Activated CD4-positive, alpha-beta T cell treated with anti-CD3 and anti-CD28 coated beads, Interleukin-2, amount 10 ng/mL, durations not matched to agents 7 days and 5 days (primary cell): ENCODE results near the gene ZNF365. TPM values are rescaled to one million over a fixed set of nuclear protein-coding genes. Genes with fewer than 3 reads are reported as not detected.

Experiments
- CTCF ChIA-PET: fragments of 350-600 bp; sonication (Branson Sonifier 250); formaldehyde crosslinking; loops from one replicate; lab custom pipeline; 2021; ENCODE audit warnings: antibody characterized with exemption; lab: Charles Lee
- POLR2A ChIA-PET: fragments of 350-600 bp; sonication (Branson Sonifier 250); formaldehyde crosslinking; loops from one replicate; lab custom pipeline; 2021; ENCODE audit warnings: antibody characterized with exemption; lab: Charles Lee
- DNase-seq: peaks from one replicate; pipeline ENCODE4 v3.0.0-alpha.2; 2020
- H3K27ac Mint-ChIP-seq: one replicate; pipeline ENCODE4 v1.8.0; 2021; ENCODE audit warnings: mild to moderate bottlenecking, moderate library complexity, mixed read lengths
- H3K27me3 Mint-ChIP-seq: one replicate; pipeline ENCODE4 v1.8.0; 2021; ENCODE audit warnings: mixed read lengths
- H3K36me3 Mint-ChIP-seq: one replicate; pipeline ENCODE4 v1.8.0; 2021; ENCODE audit warnings: low read depth, mixed read lengths
- H3K4me1 Mint-ChIP-seq: one replicate; pipeline ENCODE4 v1.8.0; 2021; ENCODE audit warnings: mixed read lengths
- H3K4me3 Mint-ChIP-seq: one replicate; pipeline ENCODE4 v1.8.0; 2021; ENCODE audit warnings: mild to moderate bottlenecking, moderate library complexity, mixed read lengths
- H3K9me3 Mint-ChIP-seq: one replicate; pipeline ENCODE4 v1.8.0; 2021; ENCODE audit warnings: mixed read lengths
- total RNA-seq, 2 experiments: library from RNA; stranded (reverse); gene quantifications; one replicate each; pipeline ENCODE4 v1.2.3, GENCODE V29; 2021

The ZNF365 gene
- total RNA-seq: under 1 TPM in 1 of 2 experiments, not detected in 1; 0.04 TPM

GRCh38 chr10:62373995-62374861, at the start of gene ZNF365:
Gene ZNF365 (plus strand): TSS chr10:62374369. CDS start chr10:62376194, 1,825 bp downstream.
- Mint-ChIP-seq H3K27ac (no peak within 1 kb of the TSS), H3K36me3 (no peaks in the 10 kb centered on the region), H3K4me1 (peaks cover 10% of the 10 kb centered on the region), H3K9me3 (no peaks in the 10 kb centered on the region), H3K27me3 (peaks cover 41% of the 10 kb centered on the region), H3K4me3 (peak within 1 kb of the TSS; percentile 65)
- CTCF ChIA-PET: interaction anchor here (0.8 kb wide), 1 partner anchor 17 kb away, joined by 4 read pairs; no protein-coding TSS in a partner anchor
- DNase-seq: peak; percentile 33
- POLR2A ChIA-PET: no interaction called here

GRCh38 chr10:62326176-62326575, 48.0 kb upstream of the ZNF365 start:
- peaks cover 4% of the 10 kb centered on the region for H3K9me3 Mint-ChIP-seq
- H3K27ac Mint-ChIP-seq: no peak overlapping the region
- no peaks in the 10 kb centered on the region for H3K4me1 Mint-ChIP-seq
- H3K4me3 Mint-ChIP-seq: no peak overlapping the region
- no peaks in the 10 kb centered on the region for H3K36me3 Mint-ChIP-seq
- ChIA-PET POLR2A (no interaction called here), CTCF (no interaction called here)
- peaks cover 23% of the 10 kb centered on the region for H3K27me3 Mint-ChIP-seq
- DNase-seq: no peak

GRCh38 chr10:62327885-62328284, 46.3 kb upstream of the ZNF365 start:
- Mint-ChIP-seq H3K4me1 (no peaks in the 10 kb centered on the region), H3K9me3 (peaks cover 8% of the 10 kb centered on the region), H3K27ac (no peak overlapping the region), H3K27me3 (peaks cover 19% of the 10 kb centered on the region), H3K36me3 (no peaks in the 10 kb centered on the region), H3K4me3 (no peak overlapping the region)
- no peak for DNase-seq
- ChIA-PET CTCF (no interaction called here), POLR2A (no interaction called here)

- ChIA-PET POLR2A (no interaction called here), CTCF (no interaction called here)
- H3K27me3 Mint-ChIP-seq: peaks cover 16% of the 10 kb centered on the region
- no peak overlapping the region for H3K4me3 Mint-ChIP-seq
- no peaks in the 10 kb centered on the region for H3K36me3 Mint-ChIP-seq
- no peaks in the 10 kb centered on the region for H3K4me1 Mint-ChIP-seq
- no peak for DNase-seq
- H3K9me3 Mint-ChIP-seq: peaks cover 8% of the 10 kb centered on the region
- no peak overlapping the region for H3K27ac Mint-ChIP-seq
Observed at GRCh38 chr10:62330213-62330612, 44.0 kb upstream of the ZNF365 start.

- ChIA-PET CTCF (no interaction called here), POLR2A (no interaction called here)
- H3K27ac Mint-ChIP-seq: no peak overlapping the region
- no peak overlapping the region for H3K4me3 Mint-ChIP-seq
- peaks cover 14% of the 10 kb centered on the region for H3K27me3 Mint-ChIP-seq
- H3K4me1 Mint-ChIP-seq: no peaks in the 10 kb centered on the region
- peaks cover 8% of the 10 kb centered on the region for H3K9me3 Mint-ChIP-seq
- no peak for DNase-seq
- no peaks in the 10 kb centered on the region for H3K36me3 Mint-ChIP-seq
Observed at GRCh38 chr10:62332406-62332805, 41.8 kb upstream of the ZNF365 start.

GRCh38 chr10:62333135-62333889, 40.9 kb upstream of the ZNF365 start:
- peaks cover 13% of the 10 kb centered on the region for H3K27me3 Mint-ChIP-seq
- POLR2A ChIA-PET: no interaction called here
- H3K27ac Mint-ChIP-seq: no peak overlapping the region
- no peaks in the 10 kb centered on the region for H3K4me1 Mint-ChIP-seq
- H3K36me3 Mint-ChIP-seq: no peaks in the 10 kb centered on the region
- DNase-seq: no peak
- H3K4me3 Mint-ChIP-seq: no peak overlapping the region
- H3K9me3 Mint-ChIP-seq: peaks cover 8% of the 10 kb centered on the region
- CTCF ChIA-PET: no interaction called here

GRCh38 chr10:62333988-62334682, 40.0 kb upstream of the ZNF365 start:
- Mint-ChIP-seq H3K4me1 (no peaks in the 10 kb centered on the region), H3K4me3 (no peak overlapping the region), H3K27me3 (peaks cover 8% of the 10 kb centered on the region), H3K9me3 (peaks cover 7% of the 10 kb centered on the region), H3K36me3 (no peaks in the 10 kb centered on the region), H3K27ac (no peak overlapping the region)
- POLR2A ChIA-PET: interaction anchor here (0.6 kb wide), 1 partner anchor 647 kb away, joined by 3 read pairs; no protein-coding TSS in a partner anchor
- CTCF ChIA-PET: no interaction called here
- DNase-seq: no peak

GRCh38 chr10:62335326-62335725, 38.8 kb upstream of the ZNF365 start:
- ChIA-PET POLR2A (no interaction called here), CTCF (no interaction called here)
- H3K4me1 Mint-ChIP-seq: no peaks in the 10 kb centered on the region
- H3K27me3 Mint-ChIP-seq: peaks cover 6% of the 10 kb centered on the region
- peaks cover 4% of the 10 kb centered on the region for H3K9me3 Mint-ChIP-seq
- no peak overlapping the region for H3K4me3 Mint-ChIP-seq
- DNase-seq: no peak
- no peaks in the 10 kb centered on the region for H3K36me3 Mint-ChIP-seq
- H3K27ac Mint-ChIP-seq: no peak overlapping the region

GRCh38 chr10:62336404-62336803, 37.8 kb upstream of the ZNF365 start:
- H3K27ac Mint-ChIP-seq: no peak overlapping the region
- no peak for DNase-seq

GRCh38 chr10:62341419-62341818, 32.8 kb upstream of the ZNF365 start:
- CTCF ChIA-PET: no interaction called here
- POLR2A ChIA-PET: no interaction called here
- H3K4me1 Mint-ChIP-seq: no peaks in the 10 kb centered on the region
- no peaks in the 10 kb centered on the region for H3K27me3 Mint-ChIP-seq
- peaks cover 1% of the 10 kb centered on the region for H3K36me3 Mint-ChIP-seq
- no peak for DNase-seq
- no peak overlapping the region for H3K4me3 Mint-ChIP-seq
- no peak overlapping the region for H3K27ac Mint-ChIP-seq
- peaks cover 31% of the 10 kb centered on the region for H3K9me3 Mint-ChIP-seq

More at GRCh38 chr10:62336404-62336803, 37.8 kb upstream of the ZNF365 start:
- Mint-ChIP-seq H3K4me1 (no peaks in the 10 kb centered on the region), H3K36me3 (no peaks in the 10 kb centered on the region), H3K9me3 (peaks cover 8% of the 10 kb centered on the region), H3K27me3 (peaks cover 6% of the 10 kb centered on the region), H3K4me3 (no peak overlapping the region)
- CTCF ChIA-PET: no interaction called here
- POLR2A ChIA-PET: no interaction called here

- Mint-ChIP-seq H3K36me3 (peaks cover 1% of the 10 kb centered on the region), H3K27ac (no peak overlapping the region), H3K4me3 (no peak overlapping the region), H3K4me1 (no peaks in the 10 kb centered on the region), H3K9me3 (peaks cover 40% of the 10 kb centered on the region), H3K27me3 (peaks cover 2% of the 10 kb centered on the region)
- CTCF ChIA-PET: no interaction called here
- POLR2A ChIA-PET: no interaction called here
- DNase-seq: no peak
Observed at GRCh38 chr10:62343000-62343399, 31.2 kb upstream of the ZNF365 start.

- Mint-ChIP-seq H3K4me3 (no peak overlapping the region), H3K36me3 (peaks cover 1% of the 10 kb centered on the region), H3K9me3 (peaks cover 44% of the 10 kb centered on the region), H3K4me1 (no peaks in the 10 kb centered on the region), H3K27me3 (peaks cover 3% of the 10 kb centered on the region), H3K27ac (no peak overlapping the region)
- POLR2A ChIA-PET: no interaction called here
- no peak for DNase-seq
- CTCF ChIA-PET: no interaction called here
Observed at GRCh38 chr10:62348029-62348428, 26.1 kb upstream of the ZNF365 start.
